ENCODE measurements around the gene ABCA7.
"Not testable (repeated sequence)": the region's sequence is repeated elsewhere in the genome, so short reads cannot be mapped to it uniquely, and the experiment has no call there.

ABCA7 gene

GRCh38 chr19:1113986-1114483 is 74.1 kb downstream of the ABCA7 start:
- Mint-ChIP-seq H3K9me3 (no peaks in the 10 kb centered on the region), H3K36me3 (ENCODE audit: low read depth) (peaks cover 4% of the 10 kb centered on the region), H3K4me1 (ENCODE audit: low read depth) (no peaks in the 10 kb centered on the region)

GRCh38 chr19:1114728-1115127 is 74.8 kb downstream of the ABCA7 start:
- H3K4me3 Mint-ChIP-seq; H3K4me1 Mint-ChIP-seq (ENCODE audit: low read depth); H3K27me3 Mint-ChIP-seq (ENCODE audit: low read depth); H3K9me3 Mint-ChIP-seq; H3K27ac Mint-ChIP-seq; H3K36me3 Mint-ChIP-seq (ENCODE audit: low read depth): not testable (repeated sequence)

More at GRCh38 chr19:1113986-1114483, 74.1 kb downstream of the ABCA7 start:
- Mint-ChIP-seq H3K4me3 (no peak overlapping the region), H3K27ac (no peak overlapping the region), H3K27me3 (ENCODE audit: low read depth) (no peaks in the 10 kb centered on the region)

Data from T-helper 1 cell treated with Interleukin-12 subunit alpha and Interleukin-12 subunit beta and Interleukin-4 antibody, amounts not matched to agents 30 μg/mL and 1 μg/mL, for 36 hours (primary cell).